GM12878 (cell line): ENCODE results near the gene INCA1. TPM values are rescaled to one million over a fixed set of nuclear protein-coding genes. Genes with fewer than 3 reads are reported as not detected.

Experiments used
- ATAC-seq: fragments of 200-7000 bp; cut with Tn5 transposase; 3 replicates; pipeline ENCODE4 v1.9.1; 2020; ENCODE audit warnings: mild to moderate bottlenecking, moderate library complexity
- BruUV-seq: library from RNA; stranded (reverse); fragments of 400-500 nt; replicated peaks from 2 replicates; lab custom pipeline; 2021; lab: Mats Ljungman, UMichigan
- CTCF ChIA-PET: fragments of 300-600 bp; sonication (Branson Sonifier 250); formaldehyde crosslinking; extraction: SDS; loops from one replicate; lab custom pipeline; 2021; ENCODE audit warnings: inconsistent platforms; lab: Yijun Ruan, JAX
- POLR2A ChIA-PET: fragments of 350-600 bp; formaldehyde crosslinking; extraction: SDS; loops from one replicate; lab custom pipeline; 2021; ENCODE audit warnings: inconsistent platforms; lab: Charles Lee
- RAD21 ChIA-PET: fragments of 300-600 bp; sonication (Branson Sonifier 250); formaldehyde crosslinking; loops from one replicate; lab custom pipeline; 2023; ENCODE audit warnings: antibody characterized with exemption; ENCODE audit not compliant: unreplicated experiment; lab: Charles Lee
- SMC1A ChIA-PET: fragments of 300-600 bp; sonication (Branson Sonifier 250); formaldehyde crosslinking; loops from one replicate; lab custom pipeline; 2023; ENCODE audit not compliant: unreplicated experiment, uncharacterized antibody; lab: Charles Lee
- DNase-seq: peaks from one replicate; pipeline ENCODE4 v3.0.0-alpha.2; 2011; ENCODE audit warnings: low read depth, low spot score
- FAIRE-seq: peaks from 3 replicates; lab custom pipeline; 2011; peaks lifted over from hg19 to GRCh38; lab: Jason Lieb, UNC
- H2AFZ ChIP-seq: 2 replicates; pipeline ENCODE4 v1.6.0; 2011; ENCODE audit warnings: low read depth, low read length, control low read depth; ENCODE audit not compliant: control insufficient read depth
- H3K27ac ChIP-seq: 2 replicates; pipeline ENCODE4 v1.5.1; 2011; ENCODE audit warnings: control low read depth; ENCODE audit not compliant: control insufficient read depth, insufficient read depth
- H3K27me3 ChIP-seq, 2 experiments: replicated peaks in 1 of 2; 2 replicates each; pipeline versions ENCODE4 v1.6.0 to v1.6.1; 2011; ENCODE audit warnings: low read length in 1 of 2; ENCODE audit not compliant: control insufficient read depth in 2 of 2, insufficient read depth in 2 of 2
- H3K36me3 ChIP-seq, 2 experiments: 2 replicates each; pipeline ENCODE4 v1.5.1; 2011; ENCODE audit warnings: low read length in 1 of 2; ENCODE audit not compliant: control insufficient read depth in 2 of 2, insufficient read depth in 2 of 2
- H3K4me1 ChIP-seq: 2 replicates; pipeline ENCODE4 v1.6.1; 2011; ENCODE audit warnings: mild to moderate bottlenecking, low read length, moderate library complexity, mixed read lengths; ENCODE audit not compliant: control insufficient read depth, insufficient read depth
- H3K4me2 ChIP-seq: 2 replicates; pipeline ENCODE4 v1.6.0; 2011; ENCODE audit warnings: control low read depth; ENCODE audit not compliant: control insufficient read depth, insufficient read depth
- H3K4me3 ChIP-seq: fragments of 200-600 bp; sonication (generic); 2 replicates; pipeline ENCODE4 v1.5.1; 2016
- H3K79me2 ChIP-seq: 2 replicates; pipeline ENCODE4 v1.6.0; 2011; ENCODE audit warnings: low read length; ENCODE audit not compliant: control insufficient read depth, insufficient read depth
- H3K9ac ChIP-seq: 2 replicates; pipeline ENCODE4 v1.8.0; 2011; ENCODE audit warnings: low read length, control low read depth, mixed read lengths; ENCODE audit not compliant: control insufficient read depth, insufficient read depth
- H3K9me3 ChIP-seq: replicated peaks from 3 replicates; pipeline ENCODE4 v1.5.1; 2011; ENCODE audit warnings: mild to moderate bottlenecking, low read length; ENCODE audit not compliant: control insufficient read depth, insufficient read depth
- H4K20me1 ChIP-seq: 2 replicates; pipeline ENCODE4 v1.6.0; 2011; ENCODE audit not compliant: control insufficient read depth, insufficient read depth
- NR2F1 ChIP-seq: fragments of 450-650 bp; conservative IDR thresholded peaks from 2 replicates; pipeline ENCODE4 v1.6.1; 2017; ENCODE audit warnings: mild to moderate bottlenecking
- ZBTB11 ChIP-seq: fragments of 450-650 bp; formaldehyde crosslinking; IDR thresholded peaks from 2 replicates; pipeline ENCODE4 v1.5.0; 2022; ENCODE audit warnings: mild to moderate bottlenecking, missing genetic modification characterization
- WGBS: methylation state at CpG from one replicate; pipeline ENCODE4 v1.1.6; 2016; ENCODE audit warnings: low lambda C conversion rate; ENCODE audit not compliant: insufficient replicate concordance, insufficient coverage; ENCODE audit errors: missing lambda C conversion rate; 5-methylcytosine and 5-hydroxymethylcytosine counted together
- in situ Hi-C: fragments of 300-500 bp; cut with MboI; formaldehyde crosslinking; loops from 9 replicates; pipeline ENCODE4 v1.14.3; 2018; ENCODE audit warnings: mixed read lengths
- intact Hi-C: fragments of 100-400 bp; cut with micrococcal nuclease; formaldehyde crosslinking; loops from one replicate; pipeline ENCODE4 v1.14.2; 2022; ENCODE audit not compliant: unreplicated experiment
- polyA plus RNA-seq, 11 experiments: library from polyadenylated mRNA; depleted of rRNA in 4 of 11; unstranded in 6 of 11; stranded (reverse) in 5 of 11; fragments of >200 nt; fragmentation: Nextera tagmentation in 4 of 11; fragmentation: Illumina TruSeq in 1 of 11; extraction: Ambion mirVana in 4 of 11; extraction: Trizol in 1 of 11; gene quantifications; 1 replicate in 1 of 11; 2 replicates in 10 of 11; pipeline versions ENCODE4 v1.2.1 to v1.2.3, GENCODE V29; 2011 to 2016; ENCODE audit warnings: inconsistent platforms in 2 of 11, missing spikeins in 2 of 11, low read depth in 1 of 11
- total RNA-seq, 4 experiments: library from RNA; depleted of rRNA in 3 of 4; stranded (reverse); fragments of >200 nt in 3 of 4; fragmentation: Illumina TruSeq in 1 of 4; extraction: Trizol in 1 of 4; gene quantifications; 2 replicates each; pipeline versions ENCODE4 v1.2.1 to v1.2.3, GENCODE V29; 2013 to 2021

Gene INCA1
- total and polyA plus RNA-seq, 10 of the 15 experiments (the other 5 are each of a cell fraction or from before 2014, with no cell fraction given), result 0.19 to 1.8 (median 0.45) TPM

- no peak for FAIRE-seq
- peak within 1 kb of the TSS; percentile 72 for H3K4me3 ChIP-seq
- H4K20me1 ChIP-seq, result peaks cover 5% of the 10 kb centered on the region; the same call in 1 of the 2 replicates
- POLR2A ChIA-PET, result interaction anchor here (0.7 to 17.5 kb wide), 6 partner anchors 9 to 333 kb away, joined by 3 to 272 read pairs (median 4); partner anchors contain the start of genes RNF167, SLC25A11 and SPAG7
- peak; percentile 41; the same call in 1 of the 2 replicates for TF ChIP-seq NR2F1
- no peak for TF ChIP-seq ZBTB11
- TF ChIP-seq, all 136 proteins: peak for 1
- CTCF ChIA-PET, result interaction anchor here (1.6 to 3.4 kb wide), 5 partner anchors 12 to 111 kb away, joined by 4 to 23 read pairs (median 8); partner anchors contain the start of genes RNF167, SLC25A11 and SPAG7
- 24% methylated on average over 7 of the region's 7 CpGs for WGBS
- peak within 1 kb of the TSS; percentile 97 for H3K9ac ChIP-seq
- no peak for ATAC-seq
- H3K9me3 ChIP-seq, result no peaks in the 10 kb centered on the region
- DNase-seq, result no peak
- H3K36me3 ChIP-seq, result peaks cover 8 to 9% of the 10 kb centered on the region in 2 experiments
- SMC1A ChIA-PET, result interaction anchor here (1.0 to 3.4 kb wide), 3 partner anchors 11 to 16 kb away, joined by 3 to 24 read pairs (median 12); partner anchors contain the start of genes RNF167, SLC25A11 and SPAG7
- H3K79me2 ChIP-seq, result peaks cover 40% of the 10 kb centered on the region
- BruUV-seq, result no TSS peak
- H2AFZ ChIP-seq, result peak within 1 kb of the TSS; percentile 72
- no peaks in the 10 kb centered on the region for H3K27me3 ChIP-seq
- H3K27ac ChIP-seq, result peak within 1 kb of the TSS; percentile 85
- peaks cover 17% of the 10 kb centered on the region for H3K4me1 ChIP-seq
- RAD21 ChIA-PET, result interaction anchor here (2.0 to 9.8 kb wide), 2 partner anchors 10 to 15 kb away, joined by 7 to 73 read pairs; partner anchors contain the start of genes RNF167, SLC25A11 and SPAG7
- intact Hi-C loops, result no loop called here
- in situ Hi-C loops, result no loop called here
- H3K4me2 ChIP-seq, result peak within 1 kb of the TSS; percentile 93
Observed at GRCh38 chr17:4950746-4951204, 46.5 kb downstream of the INCA1 start, which contains the start of gene ENO3. Gene ENO3 (plus strand): TSS chr17:4951119. CDS start chr17:4951830, 711 bp downstream.
